Activated CD8-positive, alpha-beta memory T cell treated with anti-CD3 and anti-CD28 coated beads, Interleukin-2, amount 50 U/mL, for 24 hours (primary cell): Measurements from ENCODE around the gene NDUFS8.

ENCODE experiments used
- DNase-seq: peaks from one replicate; pipeline ENCODE4 v3.0.0-alpha.2; 2020; ENCODE audit errors: extremely low read depth

Gene NDUFS8

DNA sequence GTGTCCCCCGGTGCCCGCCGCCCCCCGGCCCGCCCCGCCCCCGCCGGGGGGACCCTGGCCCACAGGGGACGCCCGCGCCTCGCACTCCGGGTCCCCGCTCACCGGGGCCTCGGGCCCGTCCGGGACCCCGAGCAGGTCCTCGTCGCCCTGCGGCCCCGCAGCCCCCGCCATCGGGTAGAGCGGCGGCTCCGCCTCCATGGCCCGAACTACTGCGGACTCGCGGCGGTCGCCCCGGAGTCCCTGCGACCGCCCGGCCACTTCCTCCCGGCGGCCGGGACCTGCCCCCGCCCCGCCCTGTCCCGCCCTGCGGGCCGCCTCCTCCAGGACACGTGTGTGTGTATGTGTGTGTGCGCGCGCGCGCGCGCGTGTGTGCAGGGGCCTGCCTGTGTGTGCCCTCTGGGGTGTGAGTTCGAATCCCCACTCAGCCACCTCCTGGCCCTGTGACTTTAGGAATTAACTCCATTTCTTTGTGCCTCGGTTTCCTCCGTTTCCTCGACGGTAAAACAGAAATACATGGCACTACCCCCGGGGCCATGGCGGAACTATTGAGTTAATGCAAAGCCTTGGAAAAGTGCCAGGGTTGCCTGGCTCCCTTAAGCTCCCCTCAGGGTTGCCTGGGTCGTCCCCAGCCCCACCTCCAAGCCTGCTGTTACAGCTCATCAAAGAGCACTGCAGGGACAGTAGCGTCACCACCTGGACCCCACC is 26.5 kb upstream of the NDUFS8 start, which contains the start of gene UNC93B1:
Gene UNC93B1 (minus strand): TSS at position 252 of the 705 bp plus-strand sequence. CDS start 54 bp downstream, at position 198.
- peak; percentile 39 for DNase-seq

- DNase-seq = no peak
Measured at GRCh38 chr11:68004551-68005335, 25.7 kb upstream of the NDUFS8 start.

- DNase-seq = no peak
Measured at GRCh38 chr11:68006606-68007166, 23.8 kb upstream of the NDUFS8 start.

DNA sequence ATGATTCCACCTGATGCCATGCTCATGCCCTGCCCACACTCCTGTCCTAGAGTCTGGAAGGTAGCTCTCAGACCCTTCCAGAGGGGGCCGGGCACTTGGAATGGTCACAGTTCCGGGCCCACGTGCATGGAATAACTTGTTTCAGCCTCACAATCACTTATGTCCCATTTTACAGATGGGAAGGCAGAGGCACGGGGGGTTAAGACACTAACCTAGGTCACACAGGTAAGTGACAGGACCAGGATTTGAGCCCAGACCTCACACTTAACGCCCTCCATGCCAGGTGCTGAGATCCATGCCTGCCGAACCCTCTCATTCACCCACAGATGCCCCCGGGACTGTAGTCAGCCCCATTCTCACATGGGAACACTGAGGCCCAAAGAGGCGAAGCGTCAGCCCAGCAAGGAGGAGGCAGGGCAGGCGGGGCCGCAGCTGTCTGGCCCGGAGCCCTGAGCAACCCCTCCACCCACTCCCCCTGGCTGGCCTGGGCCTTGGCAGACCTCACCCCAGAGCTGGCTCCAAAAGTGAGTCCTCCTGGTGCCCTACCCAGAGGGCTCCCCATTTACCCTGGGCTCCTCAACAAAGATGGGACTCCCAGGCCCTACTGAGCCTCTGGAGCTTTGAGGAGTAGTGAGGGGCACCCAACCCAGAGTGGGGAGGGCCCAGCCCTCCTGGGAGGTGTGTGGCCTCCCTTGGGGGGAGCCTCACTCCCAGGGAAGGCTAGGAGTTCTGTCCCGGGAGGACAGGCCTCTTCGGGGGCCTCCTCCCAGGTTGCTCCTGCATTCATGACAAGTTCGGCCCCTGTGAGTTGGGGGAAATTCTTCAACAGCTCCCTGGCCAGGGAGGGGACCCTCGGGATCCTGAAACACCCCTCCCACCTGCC is 22.7 kb upstream of the NDUFS8 start:
- DNase-seq = no peak

GRCh38 chr11:68008381-68009337 is 21.8 kb upstream of the NDUFS8 start:
- DNase-seq = no peak

GRCh38 chr11:68009391-68010089 is 20.9 kb upstream of the NDUFS8 start:
- no peak for DNase-seq

DNA sequence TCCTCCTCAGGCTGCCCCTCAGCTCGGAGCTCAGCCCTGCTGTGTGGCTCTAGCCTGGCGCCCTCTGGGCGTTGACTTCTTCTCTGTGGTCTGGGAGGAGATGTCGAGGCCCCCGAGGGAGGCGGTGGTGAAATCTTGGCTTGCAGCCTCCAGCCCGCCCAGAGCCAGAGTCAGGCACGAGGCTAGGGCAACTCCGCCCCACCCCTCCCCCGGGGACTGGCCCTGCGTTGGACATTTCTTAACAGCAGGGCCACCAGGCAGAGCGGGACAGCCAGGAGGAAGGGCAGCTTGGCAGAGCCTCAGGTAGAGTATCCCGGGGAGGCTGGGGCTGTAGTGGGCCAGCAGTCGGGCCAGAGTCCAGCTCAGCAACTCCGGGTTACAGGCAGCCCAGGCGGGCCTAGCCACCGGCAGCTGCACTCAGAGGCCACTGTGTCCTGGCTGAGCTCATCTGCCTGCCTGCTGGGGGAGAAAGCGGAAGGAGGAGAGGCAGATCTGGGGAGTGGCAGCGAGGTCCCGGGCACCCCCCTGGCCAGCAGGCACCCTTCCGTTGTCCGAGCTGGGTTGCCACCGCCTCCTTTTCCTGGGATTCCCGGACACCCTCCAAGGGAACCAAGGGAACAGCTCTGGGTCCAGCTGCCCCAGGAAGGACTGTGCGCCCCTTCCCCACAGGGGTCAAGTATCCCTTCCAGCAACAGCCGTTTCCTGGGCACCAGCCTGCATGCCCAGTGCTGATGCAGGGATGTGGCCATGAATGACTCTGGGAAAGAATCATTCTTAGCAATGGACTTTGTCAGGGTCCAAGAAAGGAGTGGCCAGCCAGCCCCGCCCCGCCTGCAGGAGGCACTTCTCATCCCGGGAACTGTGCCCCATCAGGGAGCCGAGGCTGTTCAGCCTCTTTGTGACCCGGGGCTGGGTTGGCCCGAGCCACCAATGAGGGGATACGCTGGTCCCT is 20.1 kb upstream of the NDUFS8 start, which contains the start of gene ALDH3B1:
Gene ALDH3B1 (plus strand): TSS at position 238 of the 952 bp plus-strand sequence. CDS start 4,971 bp downstream, outside the sequence.
- no peak for DNase-seq

DNA sequence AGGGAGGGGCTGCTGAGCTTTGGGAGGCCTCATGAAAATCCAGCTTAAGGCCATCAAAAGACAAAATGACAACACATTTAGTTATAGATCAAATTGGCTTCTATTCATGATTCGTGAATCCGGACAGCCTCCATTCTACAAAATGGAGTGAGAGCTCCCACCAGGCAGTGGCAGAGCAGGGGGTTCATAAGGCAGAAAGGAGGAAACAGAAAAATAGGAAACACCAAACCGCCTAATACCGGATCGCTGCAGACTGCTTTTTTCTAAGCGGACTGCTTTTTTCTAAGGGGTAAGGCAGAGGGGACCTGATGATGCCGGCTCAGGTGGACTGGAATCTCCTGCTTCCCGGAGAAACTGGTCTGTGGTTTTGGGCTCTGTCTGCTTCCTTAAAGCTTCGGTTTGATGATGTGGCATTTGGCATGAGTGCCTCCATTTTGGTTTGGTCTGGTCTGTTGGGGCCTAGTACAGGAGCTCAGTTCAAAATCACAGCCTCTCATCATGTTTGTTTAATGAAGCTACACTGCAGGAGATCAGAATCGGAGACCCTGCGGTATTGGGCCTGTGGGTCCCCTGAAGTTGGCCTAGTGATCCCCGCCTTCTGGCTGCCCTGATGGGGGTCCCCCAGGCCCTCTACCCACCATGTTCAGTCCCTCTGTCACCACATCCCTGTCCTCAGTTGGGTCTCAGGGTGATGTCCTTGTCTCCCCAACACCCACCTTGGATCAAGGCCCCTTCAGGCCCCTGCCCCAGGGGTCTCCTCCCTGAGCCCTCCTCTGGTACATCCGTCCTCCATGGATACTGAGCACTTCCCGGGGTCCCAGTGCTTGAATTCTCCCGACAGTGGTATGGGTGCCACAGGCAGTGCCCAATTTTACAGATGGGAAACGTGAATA is 19.2 kb upstream of the NDUFS8 start:
- no peak for DNase-seq

GRCh38 chr11:68012044-68012842 is 18.2 kb upstream of the NDUFS8 start:
- no peak for DNase-seq

DNA sequence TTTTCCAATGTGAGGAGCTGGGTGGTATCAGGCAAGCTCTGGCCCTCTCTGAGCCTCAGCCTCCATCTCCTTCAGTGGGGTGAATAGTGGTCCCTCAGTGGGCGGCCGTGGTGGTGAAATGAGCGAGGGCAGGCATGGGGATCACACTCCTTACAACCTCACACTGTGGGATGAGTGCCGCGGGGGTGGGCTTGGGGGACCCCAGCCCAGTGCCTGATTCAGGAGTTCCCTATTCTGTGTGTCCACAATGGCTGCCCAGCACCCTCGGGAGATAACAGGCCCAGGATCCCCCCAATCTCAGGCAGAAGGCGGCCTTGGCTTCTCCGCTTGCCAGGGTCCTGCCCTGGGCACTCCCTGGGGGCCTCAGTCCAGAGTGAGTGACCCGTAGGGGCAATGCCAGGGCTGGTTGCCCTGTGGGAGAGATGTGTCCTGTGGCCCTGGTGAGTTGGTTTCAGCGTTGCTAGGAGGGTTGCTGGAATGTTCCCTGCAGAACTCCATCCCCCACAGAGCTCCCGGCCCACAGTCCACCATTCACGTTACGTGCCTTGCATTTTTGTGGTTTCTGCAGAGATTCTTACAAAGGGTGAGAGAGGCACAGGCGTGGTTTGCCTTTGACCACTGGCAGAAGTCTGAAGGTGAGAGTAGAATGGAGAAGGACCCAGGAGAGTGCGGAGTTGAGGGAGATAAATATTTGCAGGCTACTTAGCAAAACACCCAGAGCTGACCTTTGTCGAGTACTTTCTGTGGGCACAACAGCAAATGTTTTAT is 17.5 kb upstream of the NDUFS8 start:
- DNase-seq = no peak

DNA sequence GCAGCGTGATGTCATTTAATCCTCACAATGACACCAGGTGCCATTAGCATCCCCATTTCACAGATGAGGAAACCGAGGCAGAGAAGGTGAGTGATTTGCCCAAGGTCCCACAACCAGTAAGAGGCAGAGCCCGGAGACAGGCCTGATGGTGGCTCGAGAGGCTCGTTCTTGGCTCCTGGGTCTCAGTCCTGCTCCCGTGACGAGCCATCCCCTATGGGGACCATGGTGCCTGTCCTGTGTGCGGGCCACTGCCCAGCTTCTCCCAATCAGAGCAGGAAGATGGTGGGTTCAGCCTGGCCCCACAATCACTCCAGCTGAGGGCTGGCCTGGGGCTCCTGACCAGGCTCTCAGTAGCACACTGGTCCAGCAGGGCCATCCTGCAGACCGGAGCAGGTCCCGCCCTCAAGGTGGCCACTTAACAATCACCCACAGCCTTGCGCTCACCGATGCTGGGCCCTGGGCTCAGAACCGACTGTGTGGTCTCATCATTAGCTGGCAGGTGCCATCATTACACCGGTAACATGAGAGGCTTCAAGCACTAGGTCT is 16.8 kb upstream of the NDUFS8 start:
- no peak for DNase-seq

GRCh38 chr11:68014157-68014946 is 16.1 kb upstream of the NDUFS8 start:
- DNase-seq = no peak

DNA sequence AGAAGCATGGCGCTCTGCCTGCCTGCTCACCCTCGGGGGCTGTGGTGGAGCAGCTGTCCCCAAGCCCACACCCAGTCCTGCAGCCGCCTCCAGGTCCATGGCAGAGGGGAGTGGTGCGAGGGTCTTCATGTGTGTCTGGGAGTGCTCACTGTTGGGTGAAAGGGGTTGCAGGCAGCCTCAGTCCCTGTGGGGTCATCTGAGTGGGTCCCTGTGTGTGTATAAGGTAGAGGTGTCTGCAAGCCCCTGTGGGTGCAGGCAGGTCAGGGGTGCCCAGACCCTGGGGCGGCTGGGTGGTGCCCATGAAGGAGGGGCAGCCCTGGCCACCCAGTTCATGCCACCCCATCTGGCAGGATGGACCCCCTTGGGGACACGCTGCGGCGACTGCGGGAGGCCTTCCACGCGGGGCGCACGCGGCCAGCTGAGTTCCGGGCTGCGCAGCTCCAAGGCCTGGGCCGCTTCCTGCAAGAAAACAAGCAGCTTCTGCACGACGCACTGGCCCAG is 15.5 kb upstream of the NDUFS8 start:
- no peak for DNase-seq

DNA sequence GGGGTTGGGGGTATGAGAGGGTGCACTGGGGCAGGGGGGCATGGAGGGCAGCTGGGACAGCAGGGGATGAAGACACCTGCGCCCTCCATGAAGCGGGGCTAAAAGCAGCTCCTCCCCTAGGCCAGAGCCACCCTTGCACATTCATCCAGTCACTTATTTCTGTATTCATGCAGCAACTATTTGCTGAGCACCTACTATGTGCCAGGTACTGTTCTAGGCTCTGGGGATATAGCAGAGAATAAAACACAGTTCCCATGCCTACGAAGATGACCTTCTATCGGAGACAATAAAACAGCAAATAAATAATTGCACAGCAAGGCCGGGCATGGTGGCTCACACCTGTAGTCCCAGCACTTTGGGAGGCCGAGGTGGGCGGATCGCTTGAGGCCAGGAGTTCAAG is 15.0 kb upstream of the NDUFS8 start:
- DNase-seq = no peak
